SH-SY5Y (cell line): ENCODE data around the gene OSBPL2.

Experiments
- GATA2 ChIP-seq: IDR thresholded peaks from 2 replicates; pipeline ENCODE4 v1.6.1; 2011; ENCODE audit warnings: mild to moderate bottlenecking, low read depth, low read length
- GATA3 ChIP-seq: IDR thresholded peaks from 2 replicates; pipeline ENCODE4 v1.6.1; 2011; ENCODE audit warnings: low read depth, mild to moderate bottlenecking, low read length, moderate library complexity

- TF ChIP-seq GATA2 (no peak), GATA3 (no peak)
Observed at GRCh38 chr20:62272200-62272599, 33.9 kb downstream of the OSBPL2 start.
